ENCODE results near the gene STRIP2.

The STRIP2 gene

GRCh38 chr7:129433847-129434674 is at the start of gene STRIP2:
STRIP2 (plus strand) TSS chr7:129434432; CDS start chr7:129434473, 41 bp downstream.
- H3K27ac ChIP-seq (ENCODE audit: low read depth, low read length), result no peak within 1 kb of the TSS
- H3K27me3 ChIP-seq (ENCODE audit: control insufficient read depth, insufficient read depth, low read length), result peaks cover 9% of the 10 kb centered on the region
- H3K4me1 ChIP-seq (ENCODE audit: control insufficient read depth, insufficient read depth, low read length), result no peaks in the 10 kb centered on the region
- H3K4me3 ChIP-seq (ENCODE audit: low read length), result peak within 1 kb of the TSS; percentile 82
- peak within 1 kb of the TSS; percentile 3 for H3K9ac ChIP-seq (ENCODE audit: low read length)
- no peaks in the 10 kb centered on the region for H3K36me3 ChIP-seq (ENCODE audit: control insufficient read depth, insufficient read depth, low read length)

GRCh38 chr7:129385116-129385515 is 49.1 kb upstream of the STRIP2 start:
- no peak overlapping the region for H3K4me3 ChIP-seq (ENCODE audit: low read length)
- peaks cover under 1% of the 10 kb centered on the region for H3K36me3 ChIP-seq (ENCODE audit: control insufficient read depth, insufficient read depth, low read length)
- H3K4me1 ChIP-seq (ENCODE audit: control insufficient read depth, insufficient read depth, low read length), result no peaks in the 10 kb centered on the region
- H3K27ac ChIP-seq (ENCODE audit: low read depth, low read length), result no peak overlapping the region
- H3K27me3 ChIP-seq (ENCODE audit: control insufficient read depth, insufficient read depth, low read length), result no peaks in the 10 kb centered on the region
- H3K9ac ChIP-seq (ENCODE audit: low read length), result no peak overlapping the region

- peaks cover 5% of the 10 kb centered on the region for H3K36me3 ChIP-seq (ENCODE audit: control insufficient read depth, insufficient read depth, low read length)
- no peak overlapping the region for H3K4me3 ChIP-seq (ENCODE audit: low read length)
- no peaks in the 10 kb centered on the region for H3K4me1 ChIP-seq (ENCODE audit: control insufficient read depth, insufficient read depth, low read length)
- no peaks in the 10 kb centered on the region for H3K27me3 ChIP-seq (ENCODE audit: control insufficient read depth, insufficient read depth, low read length)
- no peak overlapping the region for H3K27ac ChIP-seq (ENCODE audit: low read depth, low read length)
- H3K9ac ChIP-seq (ENCODE audit: low read length), result no peak overlapping the region
These were observed 48.6 kb upstream of the STRIP2 start for GRCh38 chr7:129385598-129385997.

DNA sequence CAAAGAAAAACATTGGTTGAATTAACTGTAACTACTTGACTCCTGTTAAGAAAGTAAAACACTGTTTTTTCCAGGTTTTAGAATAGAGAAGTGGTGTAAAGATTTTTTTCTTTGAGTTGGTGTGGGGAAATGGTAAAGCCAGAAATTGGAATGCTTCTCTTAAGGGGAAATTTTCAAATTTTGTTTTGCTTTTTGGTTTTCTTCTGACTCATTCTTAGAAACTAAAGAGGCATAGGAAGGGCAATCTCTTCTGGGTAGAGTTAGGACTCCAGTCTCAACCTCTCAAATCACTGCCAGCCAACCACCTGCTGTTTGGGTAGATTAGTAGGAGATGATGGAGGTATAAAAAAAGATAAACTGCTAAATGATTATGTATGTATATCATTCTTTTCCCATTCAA is 47.7 kb upstream of the STRIP2 start:
- Histone ChIP-seq H3K9ac (ENCODE audit: low read length) (no peak overlapping the region), H3K36me3 (ENCODE audit: control insufficient read depth, insufficient read depth, low read length) (peaks cover 6% of the 10 kb centered on the region)

GRCh38 chr7:129387537-129387936 is 46.7 kb upstream of the STRIP2 start:
- Histone ChIP-seq H3K36me3 (ENCODE audit: control insufficient read depth, insufficient read depth, low read length) (peaks cover 6% of the 10 kb centered on the region), H3K27me3 (ENCODE audit: control insufficient read depth, insufficient read depth, low read length) (no peaks in the 10 kb centered on the region), H3K4me1 (ENCODE audit: control insufficient read depth, insufficient read depth, low read length) (no peaks in the 10 kb centered on the region), H3K4me3 (ENCODE audit: low read length) (no peak overlapping the region), H3K9ac (ENCODE audit: low read length) (no peak overlapping the region), H3K27ac (ENCODE audit: low read depth, low read length) (no peak overlapping the region)

More for the DNA sequence above, 47.7 kb upstream of the STRIP2 start:
- no peak overlapping the region for H3K27ac ChIP-seq (ENCODE audit: low read depth, low read length)
- no peak overlapping the region for H3K4me3 ChIP-seq (ENCODE audit: low read length)
- no peaks in the 10 kb centered on the region for H3K4me1 ChIP-seq (ENCODE audit: control insufficient read depth, insufficient read depth, low read length)
- H3K27me3 ChIP-seq (ENCODE audit: control insufficient read depth, insufficient read depth, low read length), result no peaks in the 10 kb centered on the region

- no peaks in the 10 kb centered on the region for H3K27me3 ChIP-seq (ENCODE audit: control insufficient read depth, insufficient read depth, low read length)
- no peak overlapping the region for H3K9ac ChIP-seq (ENCODE audit: low read length)
- H3K4me1 ChIP-seq (ENCODE audit: control insufficient read depth, insufficient read depth, low read length), result no peaks in the 10 kb centered on the region
- no peak overlapping the region for H3K27ac ChIP-seq (ENCODE audit: low read depth, low read length)
- no peak overlapping the region for H3K4me3 ChIP-seq (ENCODE audit: low read length)
- H3K36me3 ChIP-seq (ENCODE audit: control insufficient read depth, insufficient read depth, low read length), result peaks cover 6% of the 10 kb centered on the region
These were observed 45.7 kb upstream of the STRIP2 start for GRCh38 chr7:129388333-129389098.

GRCh38 chr7:129389829-129390228 is 44.4 kb upstream of the STRIP2 start:
- Histone ChIP-seq H3K4me1 (ENCODE audit: control insufficient read depth, insufficient read depth, low read length) (no peaks in the 10 kb centered on the region), H3K36me3 (ENCODE audit: control insufficient read depth, insufficient read depth, low read length) (peaks cover 6% of the 10 kb centered on the region), H3K27me3 (ENCODE audit: control insufficient read depth, insufficient read depth, low read length) (no peaks in the 10 kb centered on the region), H3K9ac (ENCODE audit: low read length) (no peak overlapping the region), H3K4me3 (ENCODE audit: low read length) (no peak overlapping the region), H3K27ac (ENCODE audit: low read depth, low read length) (no peak overlapping the region)

- Histone ChIP-seq H3K4me3 (ENCODE audit: low read length) (no peak overlapping the region), H3K36me3 (ENCODE audit: control insufficient read depth, insufficient read depth, low read length) (peaks cover 10% of the 10 kb centered on the region), H3K27me3 (ENCODE audit: control insufficient read depth, insufficient read depth, low read length) (no peaks in the 10 kb centered on the region), H3K9ac (ENCODE audit: low read length) (no peak overlapping the region), H3K4me1 (ENCODE audit: control insufficient read depth, insufficient read depth, low read length) (peaks cover 3% of the 10 kb centered on the region), H3K27ac (ENCODE audit: low read depth, low read length) (no peak overlapping the region)
These were observed 43.9 kb upstream of the STRIP2 start for GRCh38 chr7:129390314-129390713.

GRCh38 chr7:129391546-129392171 is 42.6 kb upstream of the STRIP2 start:
- Histone ChIP-seq H3K36me3 (ENCODE audit: control insufficient read depth, insufficient read depth, low read length) (peaks cover 12% of the 10 kb centered on the region), H3K9ac (ENCODE audit: low read length) (no peak overlapping the region), H3K27ac (ENCODE audit: low read depth, low read length) (no peak overlapping the region), H3K4me1 (ENCODE audit: control insufficient read depth, insufficient read depth, low read length) (peaks cover 3% of the 10 kb centered on the region), H3K4me3 (ENCODE audit: low read length) (no peak overlapping the region), H3K27me3 (ENCODE audit: control insufficient read depth, insufficient read depth, low read length) (no peaks in the 10 kb centered on the region)

GRCh38 chr7:129393255-129393654 is 41.0 kb upstream of the STRIP2 start:
- peaks cover 12% of the 10 kb centered on the region for H3K36me3 ChIP-seq (ENCODE audit: control insufficient read depth, insufficient read depth, low read length)
- peaks cover 3% of the 10 kb centered on the region for H3K4me1 ChIP-seq (ENCODE audit: control insufficient read depth, insufficient read depth, low read length)
- no peak overlapping the region for H3K27ac ChIP-seq (ENCODE audit: low read depth, low read length)
- no peak overlapping the region for H3K4me3 ChIP-seq (ENCODE audit: low read length)
- H3K9ac ChIP-seq (ENCODE audit: low read length), result no peak overlapping the region
- no peaks in the 10 kb centered on the region for H3K27me3 ChIP-seq (ENCODE audit: control insufficient read depth, insufficient read depth, low read length)

DNA sequence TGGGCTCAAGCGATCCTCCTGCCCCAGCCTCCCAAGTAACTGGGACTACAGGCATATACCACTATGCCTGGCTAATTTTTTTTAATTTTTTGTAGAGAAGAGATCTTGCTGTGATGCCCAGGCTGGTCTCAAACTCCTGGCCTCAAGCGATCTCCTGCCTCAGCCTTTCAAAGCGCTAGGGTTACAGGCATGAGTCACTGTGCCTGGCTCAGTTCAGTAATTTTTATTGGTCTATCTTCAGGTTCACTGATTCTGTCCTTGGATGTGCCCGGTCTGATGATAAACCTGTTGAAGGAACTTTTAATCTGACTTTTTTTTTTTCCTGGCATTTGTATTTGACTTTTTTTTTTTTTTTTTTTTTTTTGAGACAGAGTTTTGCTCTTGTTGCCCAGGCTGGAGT is 40.1 kb upstream of the STRIP2 start:
- no peak overlapping the region for H3K4me3 ChIP-seq (ENCODE audit: low read length)
- peaks cover 3% of the 10 kb centered on the region for H3K4me1 ChIP-seq (ENCODE audit: control insufficient read depth, insufficient read depth, low read length)
- peaks cover 12% of the 10 kb centered on the region for H3K36me3 ChIP-seq (ENCODE audit: control insufficient read depth, insufficient read depth, low read length)
- H3K27ac ChIP-seq (ENCODE audit: low read depth, low read length), result no peak overlapping the region
- H3K27me3 ChIP-seq (ENCODE audit: control insufficient read depth, insufficient read depth, low read length), result no peaks in the 10 kb centered on the region
- no peak overlapping the region for H3K9ac ChIP-seq (ENCODE audit: low read length)
